DMS 273 treated with DMSO at 0.1 percent for 48 hours (cell line): ENCODE measurements around the gene FARP1.
"Not testable (repeated sequence)": the region's sequence is repeated elsewhere in the genome, so short reads cannot be mapped to it uniquely, and the experiment has no call there.

ENCODE experiments used
- DNase-seq: peaks from one replicate; lab custom pipeline; 2025; lab: John Stamatoyannopoulos, UW

Gene FARP1

GRCh38 chr13:98365302-98365701 is 222.4 kb downstream of the FARP1 start:
- no peak for DNase-seq

- no peak for DNase-seq
Measured at GRCh38 chr13:98366010-98366409, 223.1 kb downstream of the FARP1 start.

GRCh38 chr13:98366443-98366842 is 223.5 kb downstream of the FARP1 start:
- DNase-seq, result no peak

GRCh38 chr13:98366959-98367358 is 224.1 kb downstream of the FARP1 start:
- no peak for DNase-seq

GRCh38 chr13:98368019-98368418 is 225.1 kb downstream of the FARP1 start:
- no peak for DNase-seq

- DNase-seq, result not testable (repeated sequence)
Measured at GRCh38 chr13:98369520-98369919, 226.6 kb downstream of the FARP1 start.

- no peak for DNase-seq
Measured at GRCh38 chr13:98370261-98370660, 227.4 kb downstream of the FARP1 start.

- DNase-seq, result no peak
Measured at GRCh38 chr13:98370806-98371515, 228.1 kb downstream of the FARP1 start.

- no peak for DNase-seq
Measured at GRCh38 chr13:98371516-98372023, 228.7 kb downstream of the FARP1 start.

- no peak for DNase-seq
Measured at GRCh38 chr13:98372876-98373275, 230.0 kb downstream of the FARP1 start.

- DNase-seq, result no peak
Measured at GRCh38 chr13:98374750-98375149, 231.9 kb downstream of the FARP1 start.

- DNase-seq, result no peak
Measured at GRCh38 chr13:98377635-98378378, 234.9 kb downstream of the FARP1 start.

- DNase-seq, result no peak
Measured at GRCh38 chr13:98384739-98385138, 241.8 kb downstream of the FARP1 start.

- DNase-seq, result no peak
Measured at GRCh38 chr13:98385606-98386005, 242.7 kb downstream of the FARP1 start.

GRCh38 chr13:98386637-98387036 is 243.7 kb downstream of the FARP1 start:
- no peak for DNase-seq

GRCh38 chr13:98389319-98389718 is 246.4 kb downstream of the FARP1 start:
- DNase-seq, result no peak

- DNase-seq, result no peak
Measured at GRCh38 chr13:98390086-98390715, 247.3 kb downstream of the FARP1 start.

- no peak for DNase-seq
Measured at GRCh38 chr13:98393873-98394272, 251.0 kb downstream of the FARP1 start.

- no peak for DNase-seq
Measured at GRCh38 chr13:98394820-98395510, 252.1 kb downstream of the FARP1 start.

GRCh38 chr13:98396071-98396710 is 253.3 kb downstream of the FARP1 start:
- no peak for DNase-seq

- no peak for DNase-seq
Measured at GRCh38 chr13:98397221-98397620, 254.3 kb downstream of the FARP1 start.

GRCh38 chr13:98397861-98398260 is 255.0 kb downstream of the FARP1 start:
- no peak for DNase-seq
